ENCODE measurements around the gene PRKCE. TPM values are rescaled to one million over a fixed set of nuclear protein-coding genes. Genes with fewer than 3 reads are reported as not detected.

The PRKCE gene
- polyA plus RNA-seq, 1 of the 3 experiments (the other 2 are of a cell fraction) = 16.3 TPM

- Histone ChIP-seq H3K9ac (no peak overlapping the region), H3K4me2 (no peak overlapping the region), H2AFZ (ENCODE audit: low read depth) (no peak overlapping the region), H3F3A (replicated peaks; ENCODE audit: insufficient read depth) (peaks cover 11% of the 10 kb centered on the region), H3K36me3 (replicated peaks in 1 of 2; ENCODE audit: control insufficient read depth in 1 of 2, insufficient read depth in 2 of 2, low read length in 1 of 2) (no peaks in the 10 kb centered on the region), H3K4me3 (ENCODE audit: low read depth in 2 of 2, low read length in 1 of 2) (no peak overlapping the region), H3K27me3 (ENCODE audit: insufficient read depth) (no peaks in the 10 kb centered on the region), H3K9me3 (no peaks in the 10 kb centered on the region), H3K79me2 (ENCODE audit: insufficient read depth) (no peaks in the 10 kb centered on the region), H3K4me1 (ENCODE audit: control insufficient read depth in 1 of 2, insufficient read depth in 2 of 2, low read depth in 1 of 2, low read length in 1 of 2) (peaks cover 8 to 39% of the 10 kb centered on the region in 2 experiments), H3K9me2 (no peaks in the 10 kb centered on the region), H3K27ac (ENCODE audit: low read depth in 2 of 2, low read length in 1 of 2) (no peak overlapping the region), H4K20me1 (ENCODE audit: insufficient read depth) (0 out of 2 replicates have a peak, but pooled peaks cover 5% of the 10 kb centered on the region)
- TF ChIP-seq ELF1 (IDR thresholded peaks at IDR 0.05) = no peak
- TF ChIP-seq FOXM1 (IDR thresholded peaks at IDR 0.05; ENCODE audit: low read depth) = no peak
- no peak for TF ChIP-seq MAX (IDR thresholded peaks at IDR 0.05; ENCODE audit: low read depth)
- no peak for TF ChIP-seq SMC3 (IDR thresholded peaks at IDR 0.05; ENCODE audit: low read depth, low read length)
- no peak for TF ChIP-seq RAD21 (IDR thresholded peaks at IDR 0.05; ENCODE audit: low read length)
- TF ChIP-seq YY1 (IDR thresholded peaks at IDR 0.05; ENCODE audit: low read depth) = no peak
- TF ChIP-seq CHD2 (IDR thresholded peaks at IDR 0.05; ENCODE audit: low read length, partially characterized antibody) = no peak
- no peak for TF ChIP-seq TEAD4 (IDR thresholded peaks at IDR 0.05; ENCODE audit: borderline replicate concordance, insufficient read depth)
- TF ChIP-seq JUND (IDR thresholded peaks at IDR 0.05) = no peak
- TF ChIP-seq TAF1 (IDR thresholded peaks at IDR 0.05; ENCODE audit: borderline replicate concordance, low read depth, low read length) = no peak
- TF ChIP-seq EP300 (IDR thresholded peaks at IDR 0.05; ENCODE audit: borderline replicate concordance in 1 of 2, low read depth in 1 of 2, low read length in 1 of 2) = no peak
- TF ChIP-seq EZH2phosphoT487 (IDR thresholded peaks at IDR 0.05; ENCODE audit: borderline replicate concordance, low read depth) = no peak
- no peak for TF ChIP-seq FOXJ3 (CRISPR knock-in tag; IDR thresholded peaks at IDR 0.05)
- no peak for TF ChIP-seq IRF3 (IDR thresholded peaks at IDR 0.05; ENCODE audit: low read depth, low read length)
- no peak for TF ChIP-seq RXRA (IDR thresholded peaks at IDR 0.05; ENCODE audit: borderline replicate concordance, low read depth)
- no peak for TF ChIP-seq RFX5 (IDR thresholded peaks at IDR 0.05; ENCODE audit: low read length)
- no peak for TF ChIP-seq REST (IDR thresholded peaks at IDR 0.05; ENCODE audit: low read depth, low read length)
- TF ChIP-seq RCOR1 (IDR thresholded peaks at IDR 0.05; ENCODE audit: low read length) = no peak
- TF ChIP-seq CTCF (IDR thresholded peaks at IDR 0.05) = no peak
- POLR2A ChIA-PET = interaction anchor here (0.6 kb wide), 1 partner anchor 962 kb away, joined by 4 read pairs; no protein-coding TSS in a partner anchor
- CTCF ChIA-PET = interaction anchor here (0.7 to 1.6 kb wide), 2 partner anchors 25 to 295 kb away, joined by 3 to 5 read pairs; no protein-coding TSS in a partner anchor
- DNase-seq = no peak
- 89% methylated on average over 6 of the region's 6 CpGs for WGBS (ENCODE audit: low lambda C conversion rate)
These were observed 290.2 kb downstream of the PRKCE start for GRCh38 chr2:45941531-45942236.

Measured in SK-N-SH (cell line).